Heart left ventricle (tissue), 16 donors: Measurements from ENCODE around the gene THADA. TPM values are rescaled to one million over a fixed set of nuclear protein-coding genes. Genes with fewer than 3 reads are reported as not detected.
"Not testable (repeated sequence)": the region's sequence is repeated elsewhere in the genome, so short reads cannot be mapped to it uniquely, and the experiment has no call there.

Experiments used
- ATAC-seq, 4 donors: fragments of 200-7000 bp; cut with Tn5 transposase; one replicate each; pipeline ENCODE4 v1.9.1; 2020 to 2022; ENCODE audit warnings: moderate library complexity in 4 of 4, mild to moderate bottlenecking in 3 of 4, moderate number of reproducible peaks in 1 of 4
- DNase-seq, 5 donors: peaks; one replicate each; pipeline ENCODE4 v3.0.0-alpha.2; 2020
- H3K27ac ChIP-seq, 12 donors: fragments of 200-600 bp; sonication (generic) in 4 of 12; one replicate each; pipeline versions ENCODE4 v1.5.0 to v1.8.0; 2016 to 2022; ENCODE audit warnings: mild to moderate bottlenecking in 2 of 12
- H3K27me3 ChIP-seq, 9 donors: fragments of 200-600 bp; sonication (generic) in 2 of 9; one replicate each; pipeline versions ENCODE4 v1.5.1 to v1.8.0; 2016 to 2022; ENCODE audit warnings: mild to moderate bottlenecking in 3 of 9
- H3K36me3 ChIP-seq, 9 donors: fragments of 200-600 bp; sonication (generic) in 2 of 9; one replicate each; pipeline versions ENCODE4 v1.5.0 to v1.8.0; 2018 to 2022; ENCODE audit warnings: mild to moderate bottlenecking in 2 of 9
- H3K4me1 ChIP-seq, 12 donors: fragments of 200-600 bp; sonication (generic) in 4 of 12; one replicate each; pipeline versions ENCODE4 v1.5.0 to v1.8.0; 2016 to 2022; ENCODE audit warnings: mild to moderate bottlenecking in 3 of 12
- H3K4me3 ChIP-seq, 12 donors: fragments of 200-600 bp; sonication (generic) in 4 of 12; one replicate each; pipeline versions ENCODE4 v1.5.0 to v1.8.0; 2017 to 2022; ENCODE audit warnings: mild to moderate bottlenecking in 9 of 12, moderate library complexity in 4 of 12
- H3K9me3 ChIP-seq, 12 donors: fragments of 200-600 bp; sonication (generic) in 4 of 12; one replicate each; pipeline versions ENCODE4 v1.5.0 to v1.8.0; 2016 to 2022; ENCODE audit warnings: mild to moderate bottlenecking in 1 of 12
- POLR2A ChIP-seq, 2 donors: fragments of 450-650 bp; IDR thresholded peaks; one replicate each; pipeline ENCODE4 v1.6.1; 2017; ENCODE audit warnings: antibody characterized with exemption in 2 of 2, mild to moderate bottlenecking in 2 of 2, moderate library complexity in 2 of 2
- WGBS, 4 donors: extraction: QIAGEN DNeasy Blood & Tissue Kit in 2 of 4; methylation state at CpG; one replicate each; pipeline versions ENCODE4 v1.1.5 to v1.1.7; 2013 to 2018; 5-methylcytosine and 5-hydroxymethylcytosine counted together
- intact Hi-C, 10 donors: fragments of 100-400 bp; cut with DNase I; formaldehyde crosslinking; loops; one replicate each; pipeline versions ENCODE4 v1.11.1 to v1.14.2; 2022
- polyA plus RNA-seq, 2 donors: library from polyadenylated mRNA; stranded (reverse); fragments of 200-250 nt; gene quantifications; one replicate each; pipeline ENCODE4 v1.2.3, GENCODE V29; 2013
- total RNA-seq, 9 donors: library from RNA; depleted of rRNA in 2 of 9; stranded (reverse); fragments of >200 nt in 2 of 9; fragmentation: NEBNext Ultra II Directional in 3 of 9; extraction: Animal tissue kit (Norgen Biotek cat#: 25700) in 3 of 9; gene quantifications; one replicate each; pipeline versions ENCODE4 v1.1.0 to v1.2.4, GENCODE V29; 2016 to 2023
- TF ChIP-seq, protein P1 (sequence below), 12 donors: fragments of 200-600 bp; sonication (generic) in 4 of 12; IDR thresholded peaks; one replicate each; pipeline versions ENCODE4 v1.5.0 to v1.8.0; 2018 to 2022; ENCODE audit warnings: antibody characterized with exemption in 12 of 12, mild to moderate bottlenecking in 5 of 12
- donor health status: ischemic (EF 13 %, LVEDD 7.1; RV severe dilation, severe dysfunction).
- donor health status: healthy with polysubstance abuse.
- donor health status: DM: no; HTN: yes; CAD: no.
- donor health status: DM: no; HTN: no; CAD: no.
- donor health status: ischemic (EF 25% LVEDD 6.9; RV normal size, moderate dysfunction).
- donor health status: ischemic (EF 25% LVEDD 5.7; RV mildly dilated, moderate dysfunction).
- donor health status: healthy.
- donor health status: DM: yes; HTN: yes; CAD: no.
- donor health status: ischemic (EF 35%, LVEDD 5.7; RV mildly dilated, moderate dysfunction).
- donor health status: nonischemic (EF 11% LVEDD 7.7; RV severe dilation, severe dysfunction).
- donor health status: DM: yes; HTN: yes; CAD: no.
- donor health status: PGD.
- donor health status: ischemic (EF 29% LVEDD 5.4; RV normal size, mild dysfunction).
- donor health status: nonischemic (EF 23%, LVEDD 6.1; RV moderate dilation, normal function).

Gene THADA
- total and polyA plus RNA-seq, 11 donors = 6.8 to 21.4 (median 13.0) TPM

DNA sequence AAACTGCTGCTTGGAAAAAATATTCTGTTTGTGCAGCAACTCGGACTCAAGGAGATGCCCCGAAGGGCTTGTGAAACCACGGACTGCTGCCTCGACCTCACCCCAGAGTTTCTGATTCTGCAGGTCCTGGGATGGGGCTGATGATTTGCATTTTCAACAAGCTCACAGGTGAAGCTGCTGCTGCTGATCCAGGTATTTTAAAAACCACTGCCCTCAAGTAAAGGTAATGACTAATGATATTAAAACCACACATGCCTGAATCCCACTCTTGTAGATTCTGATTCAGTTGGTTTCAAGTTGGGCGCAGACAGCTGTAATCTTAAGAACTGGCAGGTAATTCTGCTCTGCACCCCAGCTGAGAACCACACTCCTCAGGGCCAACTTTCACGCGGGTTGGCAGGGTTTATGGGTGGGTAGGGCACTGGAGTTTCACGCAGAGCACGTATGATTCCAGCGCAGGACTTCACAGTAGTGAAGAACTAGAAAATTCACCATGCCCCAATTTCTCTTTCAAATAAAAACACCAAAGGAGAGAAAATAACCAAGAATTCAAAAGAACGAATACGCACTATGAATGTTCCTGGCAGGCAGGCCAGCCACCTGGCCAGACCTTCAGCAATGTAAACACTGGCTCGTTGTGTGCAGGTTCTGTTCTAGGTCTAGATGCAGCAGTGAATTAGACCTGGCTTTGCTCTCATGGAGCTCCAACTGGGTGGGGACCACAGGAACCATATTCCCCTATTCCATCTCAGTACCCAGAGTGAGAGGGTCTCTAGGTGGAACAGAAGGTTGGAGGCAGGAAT lies 294.9 kb downstream of the THADA start:
- Histone ChIP-seq H3K9me3 (no peaks in the 10 kb centered on the region), H3K27me3 (no peaks in the 10 kb centered on the region), H3K27ac (peak overlapping the region in 4 of 12 donors; percentile 4 to 87 (median 58)), H3K36me3 (no peaks in the 10 kb centered on the region), H3K4me3 (no peak overlapping the region), H3K4me1 (peaks cover 0 to 53% (median 36%) of the 10 kb centered on the region in 12 donors)
- DNase-seq (no peak), ATAC-seq (no peak)
- 74 to 95% (median 83%) methylated on average over 13 of the region's 13 CpGs for WGBS, 4 donors
- intact Hi-C loops = no loop called here
- TF ChIP-seq, protein P1, sequence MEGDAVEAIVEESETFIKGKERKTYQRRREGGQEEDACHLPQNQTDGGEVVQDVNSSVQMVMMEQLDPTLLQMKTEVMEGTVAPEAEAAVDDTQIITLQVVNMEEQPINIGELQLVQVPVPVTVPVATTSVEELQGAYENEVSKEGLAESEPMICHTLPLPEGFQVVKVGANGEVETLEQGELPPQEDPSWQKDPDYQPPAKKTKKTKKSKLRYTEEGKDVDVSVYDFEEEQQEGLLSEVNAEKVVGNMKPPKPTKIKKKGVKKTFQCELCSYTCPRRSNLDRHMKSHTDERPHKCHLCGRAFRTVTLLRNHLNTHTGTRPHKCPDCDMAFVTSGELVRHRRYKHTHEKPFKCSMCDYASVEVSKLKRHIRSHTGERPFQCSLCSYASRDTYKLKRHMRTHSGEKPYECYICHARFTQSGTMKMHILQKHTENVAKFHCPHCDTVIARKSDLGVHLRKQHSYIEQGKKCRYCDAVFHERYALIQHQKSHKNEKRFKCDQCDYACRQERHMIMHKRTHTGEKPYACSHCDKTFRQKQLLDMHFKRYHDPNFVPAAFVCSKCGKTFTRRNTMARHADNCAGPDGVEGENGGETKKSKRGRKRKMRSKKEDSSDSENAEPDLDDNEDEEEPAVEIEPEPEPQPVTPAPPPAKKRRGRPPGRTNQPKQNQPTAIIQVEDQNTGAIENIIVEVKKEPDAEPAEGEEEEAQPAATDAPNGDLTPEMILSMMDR (IDR thresholded peaks at IDR 0.05) = no peak
- no peak for TF ChIP-seq POLR2A (IDR thresholded peaks at IDR 0.05)

DNA sequence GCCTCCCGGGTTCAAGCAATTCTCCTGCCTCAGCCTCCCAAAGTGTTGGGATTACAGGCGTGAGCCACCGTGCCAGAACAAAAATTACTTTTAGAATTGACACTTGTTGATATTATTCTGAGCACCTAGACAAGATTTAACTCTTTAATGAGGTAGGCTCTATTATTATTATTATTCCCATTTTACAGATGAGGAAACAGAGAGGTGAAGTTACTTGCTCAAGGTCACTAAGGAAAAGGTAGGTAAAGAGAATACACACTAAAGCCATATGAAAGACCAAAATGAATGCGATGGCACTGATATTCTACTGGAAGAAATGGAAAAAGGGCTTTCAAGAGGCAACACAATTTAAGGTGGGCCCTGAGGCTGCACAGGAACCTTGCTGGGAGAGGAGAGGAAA lies 295.6 kb downstream of the THADA start:
- H3K4me1 ChIP-seq = peaks cover 0 to 48% (median 31%) of the 10 kb centered on the region in 12 donors
- no peak overlapping the region for H3K4me3 ChIP-seq
- TF ChIP-seq POLR2A (IDR thresholded peaks at IDR 0.05) = no peak
- TF ChIP-seq, protein P1 (IDR thresholded peaks at IDR 0.05) = no peak
- H3K9me3 ChIP-seq = no peaks in the 10 kb centered on the region
- no peak for DNase-seq
- no peaks in the 10 kb centered on the region for H3K27me3 ChIP-seq
- 95 to 98% (median 96%) methylated on average over 4 of the region's 4 CpGs for WGBS, 4 donors
- intact Hi-C loops = no loop called here
- ATAC-seq = no peak
- H3K27ac ChIP-seq = peak overlapping the region in 3 of 12 donors; percentile 40 to 87 (median 75)
- H3K36me3 ChIP-seq = no peaks in the 10 kb centered on the region

DNA sequence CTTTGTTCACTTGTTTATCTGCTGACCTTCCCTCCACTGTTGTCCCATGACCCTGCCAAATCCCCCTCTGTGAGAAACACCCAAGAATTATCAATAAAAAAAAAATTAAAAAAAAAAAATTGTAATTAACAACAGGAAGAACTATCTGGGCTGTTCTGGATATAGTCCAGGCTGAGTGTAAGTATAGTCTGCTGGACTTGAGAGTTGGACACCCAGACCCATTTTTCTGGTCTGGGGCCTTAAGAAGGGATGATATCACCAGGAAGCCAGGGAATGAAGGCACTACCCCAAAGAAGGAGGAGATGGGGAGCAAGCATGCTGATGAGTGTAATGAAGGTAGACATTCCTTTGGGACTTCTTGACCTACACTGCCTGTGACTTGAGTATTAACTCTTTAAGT lies 297.3 kb downstream of the THADA start:
- ATAC-seq (peak in 1 of 4 donors; percentile 4), DNase-seq (no peak)
- no peak for TF ChIP-seq POLR2A (IDR thresholded peaks at IDR 0.05)
- TF ChIP-seq, protein P1 (IDR thresholded peaks at IDR 0.05) = no peak
- no peaks in the 10 kb centered on the region for H3K9me3 ChIP-seq
- no peaks in the 10 kb centered on the region for H3K27me3 ChIP-seq
- no peak overlapping the region for H3K4me3 ChIP-seq
- intact Hi-C loops = no loop called here
- no peak overlapping the region for H3K27ac ChIP-seq
- no peaks in the 10 kb centered on the region for H3K36me3 ChIP-seq
- H3K4me1 ChIP-seq = peaks cover 0 to 48% (median 24%) of the 10 kb centered on the region in 12 donors

DNA sequence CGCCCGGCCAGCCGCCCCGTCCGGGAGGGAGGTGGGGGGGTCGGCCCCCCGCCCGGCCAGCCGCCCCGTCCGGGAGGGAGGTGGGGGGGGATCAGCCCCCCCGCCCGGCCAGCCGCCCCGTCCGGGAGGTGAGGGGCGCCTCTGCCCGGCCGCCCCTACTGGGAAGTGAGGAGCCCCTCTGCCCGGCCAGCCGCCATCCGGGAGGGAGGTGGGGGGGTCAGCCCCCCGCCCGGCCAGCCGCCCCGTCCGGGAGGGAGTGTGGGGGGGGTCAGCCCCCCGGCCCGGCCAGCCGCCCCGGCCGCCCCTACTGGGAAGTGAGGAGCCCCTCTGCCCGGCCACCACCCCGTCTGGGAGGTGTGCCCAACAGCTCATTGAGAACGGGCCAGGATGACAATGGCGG lies 298.1 kb downstream of the THADA start:
- H3K9me3 ChIP-seq, DNase-seq, H3K36me3 ChIP-seq, H3K27ac ChIP-seq, intact Hi-C loops, ATAC-seq, H3K27me3 ChIP-seq, H3K4me3 ChIP-seq: not testable (repeated sequence)
- WGBS, 4 donors = 88 to 99% methylated on average over 12 to 22 of the region's 36 CpGs; no CpG with 5 or more reads in 2 of the 4 donors
- H3K4me1 ChIP-seq = peaks cover 0 to 47% (median 17%) of the 10 kb centered on the region in 12 donors
